ENCODE data around the gene CAMKMT.

Gene CAMKMT

DNA sequence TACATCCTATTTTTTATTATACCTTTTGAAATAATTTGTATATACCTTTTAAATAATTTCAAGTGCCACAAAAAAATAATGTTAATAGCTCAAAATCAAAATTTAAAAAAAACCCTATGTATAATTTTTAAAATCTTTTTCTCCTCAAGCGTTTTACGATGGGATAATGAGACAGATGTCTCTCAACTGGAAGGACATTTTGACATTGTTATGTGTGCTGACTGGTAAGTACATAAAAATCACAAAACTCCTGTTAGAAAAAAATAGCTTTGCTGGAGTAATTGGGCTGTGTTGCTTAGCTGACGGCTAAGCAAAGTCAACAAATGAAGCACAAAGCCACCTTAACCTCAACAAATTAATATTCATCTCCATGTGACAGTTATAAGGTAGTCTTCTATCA, 381.7 kb downstream of the CAMKMT start:
- Histone ChIP-seq H3K27ac (ENCODE audit: low read depth, low read length) (no peak overlapping the region), H3K9me2 (replicated peaks; ENCODE audit: insufficient read depth, low read length) (no peaks in the 10 kb centered on the region), H2AFZ (ENCODE audit: low read depth, low read length, severe bottlenecking) (no peak overlapping the region), H3K36me3 (ENCODE audit: low read length) (no peaks in the 10 kb centered on the region), H3K27me3 (ENCODE audit: low read length) (no peaks in the 10 kb centered on the region), H3F3A (ENCODE audit: insufficient read depth) (no peaks in the 10 kb centered on the region), H4K20me1 (ENCODE audit: low read depth, low read length) (no peaks in the 10 kb centered on the region), H3K9ac (ENCODE audit: low read length) (no peak overlapping the region), H3K4me3 (ENCODE audit: insufficient read depth, low read length, poor library complexity, severe bottlenecking) (no peak overlapping the region), H3K4me2 (ENCODE audit: low read depth, low read length, poor library complexity, severe bottlenecking) (no peak overlapping the region), H3K9me3 (ENCODE audit: insufficient read depth, low read length) (no peaks in the 10 kb centered on the region), H3K79me2 (ENCODE audit: insufficient read depth, low read length) (no peaks in the 10 kb centered on the region)
- TF ChIP-seq, protein P1, sequence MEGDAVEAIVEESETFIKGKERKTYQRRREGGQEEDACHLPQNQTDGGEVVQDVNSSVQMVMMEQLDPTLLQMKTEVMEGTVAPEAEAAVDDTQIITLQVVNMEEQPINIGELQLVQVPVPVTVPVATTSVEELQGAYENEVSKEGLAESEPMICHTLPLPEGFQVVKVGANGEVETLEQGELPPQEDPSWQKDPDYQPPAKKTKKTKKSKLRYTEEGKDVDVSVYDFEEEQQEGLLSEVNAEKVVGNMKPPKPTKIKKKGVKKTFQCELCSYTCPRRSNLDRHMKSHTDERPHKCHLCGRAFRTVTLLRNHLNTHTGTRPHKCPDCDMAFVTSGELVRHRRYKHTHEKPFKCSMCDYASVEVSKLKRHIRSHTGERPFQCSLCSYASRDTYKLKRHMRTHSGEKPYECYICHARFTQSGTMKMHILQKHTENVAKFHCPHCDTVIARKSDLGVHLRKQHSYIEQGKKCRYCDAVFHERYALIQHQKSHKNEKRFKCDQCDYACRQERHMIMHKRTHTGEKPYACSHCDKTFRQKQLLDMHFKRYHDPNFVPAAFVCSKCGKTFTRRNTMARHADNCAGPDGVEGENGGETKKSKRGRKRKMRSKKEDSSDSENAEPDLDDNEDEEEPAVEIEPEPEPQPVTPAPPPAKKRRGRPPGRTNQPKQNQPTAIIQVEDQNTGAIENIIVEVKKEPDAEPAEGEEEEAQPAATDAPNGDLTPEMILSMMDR (IDR thresholded peaks at IDR 0.05; ENCODE audit: insufficient read depth, low read length, poor library complexity, severe bottlenecking), result no peak
- no peak for TF ChIP-seq EZH2phosphoT487 (conservative IDR thresholded peaks at IDR 0.05; ENCODE audit: low read length)

- no peak overlapping the region for H3K27ac ChIP-seq (ENCODE audit: low read depth, low read length)
These were observed 383.5 kb downstream of the CAMKMT start for GRCh38 chr2:44744961-44745892.

DNA sequence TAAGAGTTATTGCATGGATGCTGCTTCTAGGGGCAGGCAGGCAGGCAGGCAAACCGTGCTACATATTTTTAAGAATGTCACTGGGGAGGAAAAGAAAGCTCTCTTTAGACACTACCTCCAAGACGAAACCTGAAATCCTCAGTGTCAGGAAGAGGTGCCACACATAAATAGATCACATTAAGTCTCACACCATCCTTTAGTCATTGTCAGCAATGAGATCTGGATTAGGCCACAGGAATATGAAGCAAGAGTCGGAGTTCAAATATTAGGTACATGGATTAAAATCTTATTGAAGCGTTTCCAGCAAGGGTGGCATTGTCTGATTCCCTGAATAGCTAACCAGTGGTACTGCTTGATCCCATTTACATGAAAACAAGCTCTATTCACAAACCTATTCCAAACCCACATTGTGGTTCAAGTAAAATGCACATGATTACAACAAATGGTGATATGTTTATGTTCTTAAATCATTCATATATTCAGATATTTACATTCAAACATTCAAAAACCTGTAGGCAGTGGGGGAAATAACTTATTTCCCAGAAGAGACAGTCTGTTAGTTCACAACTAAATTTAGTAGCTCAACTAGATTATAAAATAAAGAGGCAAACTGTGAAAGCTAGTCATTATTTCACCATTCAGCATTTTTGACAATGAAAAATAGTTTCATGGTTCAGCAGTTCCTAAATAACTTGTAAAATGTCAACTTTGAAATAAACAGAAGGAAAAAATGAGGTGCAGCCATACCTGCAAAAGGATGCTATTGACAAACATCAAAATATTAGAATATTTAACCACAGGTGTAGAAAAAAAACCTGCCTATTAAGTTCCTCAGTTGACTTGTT, 384.4 kb downstream of the CAMKMT start:
- Histone ChIP-seq H3K36me3 (ENCODE audit: low read length) (no peaks in the 10 kb centered on the region), H3K4me2 (ENCODE audit: low read depth, low read length, poor library complexity, severe bottlenecking) (no peak overlapping the region), H3K9me3 (ENCODE audit: insufficient read depth, low read length) (no peaks in the 10 kb centered on the region), H3K79me2 (ENCODE audit: insufficient read depth, low read length) (no peaks in the 10 kb centered on the region), H4K20me1 (ENCODE audit: low read depth, low read length) (no peaks in the 10 kb centered on the region), H3K9ac (ENCODE audit: low read length) (no peak overlapping the region), H3K27me3 (ENCODE audit: low read length) (no peaks in the 10 kb centered on the region), H3K27ac (ENCODE audit: low read depth, low read length) (no peak overlapping the region), H3F3A (ENCODE audit: insufficient read depth) (no peaks in the 10 kb centered on the region), H3K9me2 (replicated peaks; ENCODE audit: insufficient read depth, low read length) (no peaks in the 10 kb centered on the region), H3K4me3 (ENCODE audit: insufficient read depth, low read length, poor library complexity, severe bottlenecking) (no peak overlapping the region), H2AFZ (ENCODE audit: low read depth, low read length, severe bottlenecking) (no peak overlapping the region)
- TF ChIP-seq, protein P1 (IDR thresholded peaks at IDR 0.05; ENCODE audit: insufficient read depth, low read length, poor library complexity, severe bottlenecking), result no peak

More at GRCh38 chr2:44744961-44745892, 383.5 kb downstream of the CAMKMT start:
- no peak overlapping the region for H3K4me2 ChIP-seq (ENCODE audit: low read depth, low read length, poor library complexity, severe bottlenecking)
- TF ChIP-seq EZH2phosphoT487 (conservative IDR thresholded peaks at IDR 0.05; ENCODE audit: low read length), result no peak
- TF ChIP-seq, protein P1 (IDR thresholded peaks at IDR 0.05; ENCODE audit: insufficient read depth, low read length, poor library complexity, severe bottlenecking), result no peak
- H4K20me1 ChIP-seq (ENCODE audit: low read depth, low read length), result no peaks in the 10 kb centered on the region
- no peaks in the 10 kb centered on the region for H3F3A ChIP-seq (ENCODE audit: insufficient read depth)
- no peak overlapping the region for H3K9ac ChIP-seq (ENCODE audit: low read length)
- no peaks in the 10 kb centered on the region for H3K27me3 ChIP-seq (ENCODE audit: low read length)
- H3K9me3 ChIP-seq (ENCODE audit: insufficient read depth, low read length), result no peaks in the 10 kb centered on the region
- H3K4me3 ChIP-seq (ENCODE audit: insufficient read depth, low read length, poor library complexity, severe bottlenecking), result no peak overlapping the region
- no peaks in the 10 kb centered on the region for H3K36me3 ChIP-seq (ENCODE audit: low read length)
- H3K9me2 ChIP-seq (replicated peaks; ENCODE audit: insufficient read depth, low read length), result no peaks in the 10 kb centered on the region
- no peak overlapping the region for H2AFZ ChIP-seq (ENCODE audit: low read depth, low read length, severe bottlenecking)
- no peaks in the 10 kb centered on the region for H3K79me2 ChIP-seq (ENCODE audit: insufficient read depth, low read length)
